Suprapubic skin (tissue), 4 donors: ENCODE data around the gene CCDC138. TPM values are rescaled to one million over a fixed set of nuclear protein-coding genes. Genes with fewer than 3 reads are reported as not detected.
A peak's percentile ranks its signal among the peaks of the same experiment; 100 is the strongest.
"Not testable (repeated sequence)": the region's sequence is repeated elsewhere in the genome, so short reads cannot be mapped to it uniquely, and the experiment has no call there.

Experiments
- DNase-seq, 2 donors: peaks; one replicate each; pipeline ENCODE4 v3.0.0-alpha.2; 2019; ENCODE audit warnings: low spot score in 2 of 2
- H3K27ac ChIP-seq: fragments of 200-600 bp; sonication (generic); one replicate; pipeline ENCODE4 v1.5.1; 2019
- H3K27me3 ChIP-seq: fragments of 200-600 bp; sonication (generic); one replicate; pipeline ENCODE4 v1.5.1; 2019
- H3K36me3 ChIP-seq: fragments of 200-600 bp; sonication (generic); one replicate; pipeline ENCODE4 v1.5.1; 2019
- H3K4me1 ChIP-seq: fragments of 200-600 bp; sonication (generic); one replicate; pipeline ENCODE4 v1.5.1; 2019
- H3K4me3 ChIP-seq: fragments of 200-600 bp; sonication (generic); one replicate; pipeline ENCODE4 v1.5.1; 2019; ENCODE audit warnings: mild to moderate bottlenecking
- H3K9me3 ChIP-seq: fragments of 200-600 bp; sonication (generic); one replicate; pipeline ENCODE4 v1.5.1; 2019
- CTCF ChIP-seq, 2 donors: fragments of 200-600 bp in 1 of 2; fragments of 450-650 bp in 1 of 2; sonication (generic) in 1 of 2; IDR thresholded peaks; one replicate each; pipeline ENCODE4 v1.5.1; 2016 to 2019; ENCODE audit warnings: antibody characterized with exemption in 2 of 2, mild to moderate bottlenecking in 1 of 2, moderate library complexity in 1 of 2
- EP300 ChIP-seq: sonication (generic); formaldehyde crosslinking; IDR thresholded peaks from one replicate; pipeline ENCODE4 v1.6.1; 2017; ENCODE audit warnings: antibody characterized with exemption
- POLR2A ChIP-seq, 2 donors: fragments of 450-650 bp; IDR thresholded peaks; one replicate each; pipeline ENCODE4 v1.6.1; 2017; ENCODE audit warnings: antibody characterized with exemption in 2 of 2, mild to moderate bottlenecking in 2 of 2, moderate library complexity in 2 of 2
- POLR2AphosphoS5 ChIP-seq, 3 donors: sonication (generic); formaldehyde crosslinking; IDR thresholded peaks; one replicate each; pipeline ENCODE4 v1.6.1; 2017; ENCODE audit warnings: antibody characterized with exemption in 3 of 3
- WGBS: methylation state at CpG from one replicate; pipeline ENCODE4 v1.1.5; 2018; 5-methylcytosine and 5-hydroxymethylcytosine counted together
- total RNA-seq, 4 donors: library from RNA; depleted of rRNA; stranded (reverse); fragments of >200 nt; gene quantifications; one replicate each; pipeline ENCODE4 v1.1.0, GENCODE V29; 2016

The CCDC138 gene
- total RNA-seq: 1 to 10 TPM; 1.4 to 9.3 (median 4.9) TPM

- H3K9me3 ChIP-seq: no peaks in the 10 kb centered on the region
- peak; percentile 90 to 93 for DNase-seq
- peak in 1 of 3 donors; percentile 59 for TF ChIP-seq POLR2AphosphoS5 (IDR thresholded peaks at IDR 0.05)
- no peak for TF ChIP-seq EP300
- no peaks in the 10 kb centered on the region for H3K27me3 ChIP-seq
- 1% methylated on average over 35 of the region's 78 CpGs for WGBS
- H3K4me3 ChIP-seq: peak within 1 kb of the TSS; percentile 83
- peaks cover 15% of the 10 kb centered on the region for H3K4me1 ChIP-seq
- H3K27ac ChIP-seq: peak within 1 kb of the TSS; percentile 67
- peaks cover 30% of the 10 kb centered on the region for H3K36me3 ChIP-seq
Observed at GRCh38 chr2:108786354-108787215, at the start of gene CCDC138. Gene CCDC138, plus strand, starts transcription at chr2:108786771. Its CDS starts 52 bp downstream, at chr2:108786823.

- H3K4me3 ChIP-seq, H3K4me1 ChIP-seq, H3K9me3 ChIP-seq, DNase-seq, H3K27ac ChIP-seq, H3K27me3 ChIP-seq: not testable (repeated sequence)
- peaks cover 37% of the 10 kb centered on the region for H3K36me3 ChIP-seq
- WGBS: 95% methylated on average over 9 of the region's 9 CpGs
Observed at GRCh38 chr2:108757973-108758372, 28.6 kb upstream of the CCDC138 start.

- not testable (repeated sequence) for H3K9me3 ChIP-seq, H3K27me3 ChIP-seq, H3K4me3 ChIP-seq, DNase-seq, H3K27ac ChIP-seq, H3K4me1 ChIP-seq
- peaks cover 39% of the 10 kb centered on the region for H3K36me3 ChIP-seq
Observed at GRCh38 chr2:108762618-108763017, 24.0 kb upstream of the CCDC138 start.

- not testable (repeated sequence) for DNase-seq, H3K4me3 ChIP-seq, H3K27me3 ChIP-seq, H3K27ac ChIP-seq, H3K9me3 ChIP-seq, H3K4me1 ChIP-seq
- H3K36me3 ChIP-seq: peaks cover 26% of the 10 kb centered on the region
- WGBS: 79% methylated on average over 5 of the region's 5 CpGs
Observed at GRCh38 chr2:108766671-108767070, 19.9 kb upstream of the CCDC138 start.

GRCh38 chr2:108767859-108768258 is 18.7 kb upstream of the CCDC138 start:
- not testable (repeated sequence) for DNase-seq, H3K4me3 ChIP-seq, H3K4me1 ChIP-seq, H3K9me3 ChIP-seq, H3K27me3 ChIP-seq, H3K27ac ChIP-seq
- 93% methylated on average over 1 of the region's 2 CpGs for WGBS
- peaks cover 35% of the 10 kb centered on the region for H3K36me3 ChIP-seq

GRCh38 chr2:108776475-108776874 is 10.1 kb upstream of the CCDC138 start:
- no peak for DNase-seq
- Histone ChIP-seq H3K36me3 (peaks cover 80% of the 10 kb centered on the region), H3K4me1 (no peaks in the 10 kb centered on the region), H3K4me3 (no peak overlapping the region), H3K9me3 (no peaks in the 10 kb centered on the region), H3K27ac (no peak overlapping the region), H3K27me3 (no peaks in the 10 kb centered on the region)
- WGBS: 81% methylated on average over 3 of the region's 3 CpGs
- no peak for TF ChIP-seq POLR2A (IDR thresholded peaks at IDR 0.05)
- no peak for TF ChIP-seq POLR2AphosphoS5 (IDR thresholded peaks at IDR 0.05)
- no peak for TF ChIP-seq CTCF (IDR thresholded peaks at IDR 0.05)
- no peak for TF ChIP-seq EP300

GRCh38 chr2:108778857-108779256 is 7.7 kb upstream of the CCDC138 start:
- H3K9me3 ChIP-seq: no peaks in the 10 kb centered on the region
- peaks cover 80% of the 10 kb centered on the region for H3K36me3 ChIP-seq
- no peaks in the 10 kb centered on the region for H3K27me3 ChIP-seq
- no peak for TF ChIP-seq EP300
- TF ChIP-seq CTCF (IDR thresholded peaks at IDR 0.05): no peak
- no peak for TF ChIP-seq POLR2AphosphoS5 (IDR thresholded peaks at IDR 0.05)
- TF ChIP-seq POLR2A (IDR thresholded peaks at IDR 0.05): no peak
- H3K27ac ChIP-seq: no peak overlapping the region
- H3K4me3 ChIP-seq: no peak overlapping the region
- WGBS: 56% methylated on average over 2 of the region's 2 CpGs
- DNase-seq: no peak
- H3K4me1 ChIP-seq: no peaks in the 10 kb centered on the region

- DNase-seq: no peak
- no peak for TF ChIP-seq POLR2AphosphoS5 (IDR thresholded peaks at IDR 0.05)
- TF ChIP-seq EP300: no peak
- TF ChIP-seq CTCF (IDR thresholded peaks at IDR 0.05): no peak
- H3K9me3 ChIP-seq: no peaks in the 10 kb centered on the region
- peak overlapping the region; percentile 83 for H3K4me3 ChIP-seq
- peaks cover 30% of the 10 kb centered on the region for H3K36me3 ChIP-seq
- peaks cover 15% of the 10 kb centered on the region for H3K4me1 ChIP-seq
- H3K27ac ChIP-seq: peak overlapping the region; percentile 67
- H3K27me3 ChIP-seq: no peaks in the 10 kb centered on the region
- 0% methylated on average over 1 of the region's 1 CpG for WGBS
Observed at GRCh38 chr2:108786008-108786353, 590 bp upstream of the CCDC138 start.
